Astrocyte (in vitro differentiated cells and primary cell): ENCODE measurements around the gene CHRNB4. TPM values are rescaled to one million over a fixed set of nuclear protein-coding genes. Genes with fewer than 3 reads are reported as not detected.

Source experiments
- DNase-seq: peaks from one replicate; pipeline ENCODE4 v3.0.0-alpha.2; 2010; ENCODE audit warnings: low read depth
- FAIRE-seq: peaks from 2 replicates; lab custom pipeline; 2011; peaks lifted over from hg19 to GRCh38; lab: Jason Lieb, UNC
- H2AFZ ChIP-seq: 2 replicates; pipeline ENCODE4 v1.6.0; 2012; ENCODE audit warnings: low read depth, low read length, inconsistent platforms
- H3K27ac ChIP-seq: 2 replicates; pipeline ENCODE4 v1.5.1; 2011; ENCODE audit warnings: low read depth, low read length, inconsistent platforms
- H3K27me3 ChIP-seq: 2 replicates; pipeline ENCODE4 v1.6.0; 2011; ENCODE audit warnings: low read length, inconsistent platforms; ENCODE audit not compliant: insufficient read depth
- H3K36me3 ChIP-seq: 2 replicates; pipeline ENCODE4 v1.5.1; 2011; ENCODE audit warnings: low read length, inconsistent platforms; ENCODE audit not compliant: insufficient read depth
- H3K4me1 ChIP-seq: 2 replicates; pipeline ENCODE4 v1.5.1; 2011; ENCODE audit warnings: low read length, inconsistent platforms; ENCODE audit not compliant: insufficient read depth
- H3K4me2 ChIP-seq: 2 replicates; pipeline ENCODE4 v1.6.0; 2012; ENCODE audit warnings: low read length, inconsistent platforms
- H3K4me3 ChIP-seq: 2 replicates; pipeline ENCODE4 v1.5.1; 2011; ENCODE audit warnings: low read depth, mild to moderate bottlenecking, low read length, inconsistent platforms; ENCODE audit not compliant: insufficient read depth
- H3K79me2 ChIP-seq: 2 replicates; pipeline ENCODE4 v1.6.0; 2012; ENCODE audit warnings: mild to moderate bottlenecking, low read length, inconsistent platforms; ENCODE audit not compliant: insufficient read depth
- H3K9ac ChIP-seq: 2 replicates; pipeline ENCODE4 v1.6.0; 2012; ENCODE audit warnings: mild to moderate bottlenecking, low read length, inconsistent platforms
- H3K9me3 ChIP-seq: 2 replicates; pipeline ENCODE4 v1.5.1; 2012; ENCODE audit warnings: low read depth, mild to moderate bottlenecking, low read length, inconsistent platforms; ENCODE audit not compliant: insufficient read depth
- H4K20me1 ChIP-seq: 2 replicates; pipeline ENCODE4 v1.6.0; 2012; ENCODE audit warnings: low read length, inconsistent platforms; ENCODE audit not compliant: insufficient read depth
- H3K27ac Mint-ChIP-seq: one replicate; pipeline ENCODE4 v1.8.0; 2021; ENCODE audit warnings: mild to moderate bottlenecking, mixed read lengths; ENCODE audit not compliant: unreplicated experiment
- H3K27me3 Mint-ChIP-seq: one replicate; pipeline ENCODE4 v1.8.0; 2021; ENCODE audit warnings: low read depth, mixed read lengths; ENCODE audit not compliant: unreplicated experiment
- H3K36me3 Mint-ChIP-seq: one replicate; pipeline ENCODE4 v1.8.0; 2021; ENCODE audit warnings: low read depth, mixed read lengths; ENCODE audit not compliant: unreplicated experiment
- H3K4me1 Mint-ChIP-seq: one replicate; pipeline ENCODE4 v1.8.0; 2021; ENCODE audit warnings: low read depth, mixed read lengths; ENCODE audit not compliant: unreplicated experiment
- H3K4me3 Mint-ChIP-seq: one replicate; pipeline ENCODE4 v1.8.0; 2021; ENCODE audit warnings: mild to moderate bottlenecking, moderate library complexity, mixed read lengths; ENCODE audit not compliant: unreplicated experiment
- H3K9me3 Mint-ChIP-seq: one replicate; pipeline ENCODE4 v1.8.0; 2021; ENCODE audit warnings: mild to moderate bottlenecking, mixed read lengths; ENCODE audit not compliant: unreplicated experiment
- EZH2 ChIP-seq: IDR thresholded peaks from 2 replicates; pipeline ENCODE4 v1.6.1; 2012; ENCODE audit warnings: mild to moderate bottlenecking, low read length, inconsistent platforms; ENCODE audit not compliant: insufficient read depth
- total RNA-seq: library from RNA; stranded (reverse); gene quantifications from 2 replicates; pipeline ENCODE4 v1.2.1, GENCODE V29; 2021
- TF ChIP-seq, protein P1 (sequence below): IDR thresholded peaks from 2 replicates; pipeline ENCODE4 v1.5.1; 2011; ENCODE audit warnings: low read depth, mild to moderate bottlenecking, inconsistent platforms, low read length, moderate library complexity; ENCODE audit not compliant: insufficient read depth

The CHRNB4 gene
- total RNA-seq, 1 donor from 2014 or later: not detected

DNA sequence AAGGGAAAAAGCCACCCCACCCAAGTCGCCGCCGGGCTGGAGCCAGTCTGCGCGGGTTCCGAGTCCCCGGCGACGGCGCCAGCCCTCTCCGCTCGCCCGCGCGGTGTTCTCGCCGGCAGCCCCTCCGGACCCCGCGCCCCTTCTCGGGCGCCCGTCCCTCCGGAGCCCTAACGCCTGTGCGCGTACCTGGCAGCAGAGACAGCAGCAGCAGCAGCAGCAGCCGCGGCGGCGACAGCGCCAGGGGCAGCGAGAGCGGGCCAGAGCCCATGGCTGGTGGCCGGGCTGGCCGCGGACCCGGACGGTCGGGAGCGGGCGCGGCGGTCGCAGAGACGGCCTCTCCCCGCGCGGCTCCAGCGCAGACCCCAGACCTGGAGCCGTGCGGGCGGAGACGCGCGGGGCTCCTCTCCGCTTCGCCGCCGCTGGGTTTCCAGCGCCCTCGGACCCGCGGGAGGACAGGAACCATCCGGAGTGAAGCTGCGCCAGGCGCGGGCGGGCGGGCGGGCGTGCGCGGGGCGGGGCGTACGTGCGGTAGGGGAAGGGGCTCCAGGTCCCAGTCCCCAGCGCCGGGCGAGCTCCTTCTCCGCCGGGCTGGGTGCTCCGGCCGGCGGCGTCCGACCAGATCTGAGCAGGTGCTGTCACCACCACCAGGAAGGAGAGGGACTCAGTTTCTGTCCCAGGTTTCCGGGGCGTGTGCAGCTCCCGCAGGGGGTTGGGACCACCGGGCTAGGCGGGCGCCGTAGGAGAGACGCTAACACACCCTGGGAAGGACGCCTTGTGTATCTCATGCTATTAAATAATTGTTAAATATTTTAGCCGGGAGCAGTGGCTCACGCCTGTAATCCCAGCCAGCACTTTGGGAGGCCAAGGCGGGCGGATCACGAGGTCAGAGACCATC, 20.2 kb downstream of the CHRNB4 start, which contains the start of gene CHRNA3:
Gene CHRNA3 (minus strand): TSS at position 470 of the 895 bp plus-strand sequence. CDS start 202 bp downstream, at position 268.
- H2AFZ ChIP-seq: peak within 1 kb of the TSS; percentile 37
- peak; percentile 88 for TF ChIP-seq EZH2
- TF ChIP-seq, protein P1, sequence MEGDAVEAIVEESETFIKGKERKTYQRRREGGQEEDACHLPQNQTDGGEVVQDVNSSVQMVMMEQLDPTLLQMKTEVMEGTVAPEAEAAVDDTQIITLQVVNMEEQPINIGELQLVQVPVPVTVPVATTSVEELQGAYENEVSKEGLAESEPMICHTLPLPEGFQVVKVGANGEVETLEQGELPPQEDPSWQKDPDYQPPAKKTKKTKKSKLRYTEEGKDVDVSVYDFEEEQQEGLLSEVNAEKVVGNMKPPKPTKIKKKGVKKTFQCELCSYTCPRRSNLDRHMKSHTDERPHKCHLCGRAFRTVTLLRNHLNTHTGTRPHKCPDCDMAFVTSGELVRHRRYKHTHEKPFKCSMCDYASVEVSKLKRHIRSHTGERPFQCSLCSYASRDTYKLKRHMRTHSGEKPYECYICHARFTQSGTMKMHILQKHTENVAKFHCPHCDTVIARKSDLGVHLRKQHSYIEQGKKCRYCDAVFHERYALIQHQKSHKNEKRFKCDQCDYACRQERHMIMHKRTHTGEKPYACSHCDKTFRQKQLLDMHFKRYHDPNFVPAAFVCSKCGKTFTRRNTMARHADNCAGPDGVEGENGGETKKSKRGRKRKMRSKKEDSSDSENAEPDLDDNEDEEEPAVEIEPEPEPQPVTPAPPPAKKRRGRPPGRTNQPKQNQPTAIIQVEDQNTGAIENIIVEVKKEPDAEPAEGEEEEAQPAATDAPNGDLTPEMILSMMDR: no peak
- no peak for FAIRE-seq

DNA sequence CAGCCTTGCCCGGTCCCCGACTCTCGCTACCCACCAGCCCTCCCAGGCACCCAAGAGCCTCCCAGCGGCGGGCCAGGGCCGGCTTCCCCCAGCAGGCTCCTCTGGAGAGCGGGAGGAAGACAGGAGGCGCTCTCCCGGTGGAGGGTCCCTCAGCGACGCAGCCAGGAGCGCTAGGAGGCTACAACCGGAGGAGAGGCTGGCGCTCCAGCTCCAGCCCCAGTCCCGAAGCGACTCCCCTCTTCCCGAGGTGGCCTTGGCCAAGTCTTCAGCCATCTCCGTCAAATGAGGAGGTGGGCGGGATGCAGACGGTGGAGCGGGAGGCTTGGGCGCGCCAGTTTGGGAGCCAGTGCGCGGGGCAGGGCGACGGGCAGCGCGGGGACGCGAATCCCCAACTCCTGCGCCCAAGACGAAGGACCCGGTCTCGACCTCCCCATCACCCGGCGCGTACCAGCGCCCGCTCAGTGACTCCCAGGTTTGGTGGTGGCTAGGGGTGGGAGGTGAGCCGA, 20.9 kb downstream of the CHRNB4 start:
- Histone ChIP-seq H3K4me3 (no peak overlapping the region), H3K4me2 (peak overlapping the region; percentile 69), H3K9ac (no peak overlapping the region), H3K79me2 (no peaks in the 10 kb centered on the region), H3K4me1 (no peaks in the 10 kb centered on the region), H3K27me3 (peaks cover 39% of the 10 kb centered on the region), H3K36me3 (no peaks in the 10 kb centered on the region), H2AFZ (peak overlapping the region; percentile 37), H3K9me3 (no peaks in the 10 kb centered on the region), H4K20me1 (no peaks in the 10 kb centered on the region), H3K27ac (no peak overlapping the region)
- H3K27me3 Mint-ChIP-seq: peaks cover 67% of the 10 kb centered on the region
- FAIRE-seq (no peak), DNase-seq (no peak)
- TF ChIP-seq, protein P1: no peak
- TF ChIP-seq EZH2: peak; percentile 97
- H3K36me3 Mint-ChIP-seq: no peaks in the 10 kb centered on the region
- peaks cover 3% of the 10 kb centered on the region for H3K9me3 Mint-ChIP-seq
- H3K4me3 Mint-ChIP-seq: peak overlapping the region; percentile 20
- peaks cover 2% of the 10 kb centered on the region for H3K4me1 Mint-ChIP-seq
- H3K27ac Mint-ChIP-seq: no peak overlapping the region

More for the DNA sequence above, 20.2 kb downstream of the CHRNB4 start, which contains the start of gene CHRNA3:
- peak within 1 kb of the TSS; percentile 17 for H3K4me3 ChIP-seq
- peaks cover 39% of the 10 kb centered on the region for H3K27me3 ChIP-seq
- H3K4me2 ChIP-seq: peak within 1 kb of the TSS; percentile 69
- no peak within 1 kb of the TSS for H3K27ac ChIP-seq
- H3K79me2 ChIP-seq: no peaks in the 10 kb centered on the region
- no peaks in the 10 kb centered on the region for H3K9me3 ChIP-seq
- H3K4me3 Mint-ChIP-seq: peak within 1 kb of the TSS; percentile 40
- H3K27me3 Mint-ChIP-seq: peaks cover 67% of the 10 kb centered on the region
- H3K9ac ChIP-seq: no peak within 1 kb of the TSS
- no peak for DNase-seq
- H4K20me1 ChIP-seq: no peaks in the 10 kb centered on the region
- H3K27ac Mint-ChIP-seq: no peak within 1 kb of the TSS
- H3K36me3 Mint-ChIP-seq: no peaks in the 10 kb centered on the region
- no peaks in the 10 kb centered on the region for H3K36me3 ChIP-seq
- H3K4me1 ChIP-seq: no peaks in the 10 kb centered on the region
- peaks cover 3% of the 10 kb centered on the region for H3K9me3 Mint-ChIP-seq
- H3K4me1 Mint-ChIP-seq: peaks cover 2% of the 10 kb centered on the region
